H1 (cell line): ENCODE results near the gene BARHL1. TPM values are rescaled to one million over a fixed set of nuclear protein-coding genes. Genes with fewer than 3 reads are reported as not detected.

Experiments
- CHD7 ChIP-seq: fragments of 300-600 bp; sonication (generic); IDR thresholded peaks from 2 replicates; pipeline ENCODE4 v1.7.1; 2012; ENCODE audit warnings: low read length, moderate library complexity, mild to moderate bottlenecking, inconsistent platforms; ENCODE audit not compliant: insufficient replicate concordance
- CTBP2 ChIP-seq: IDR thresholded peaks from 2 replicates; pipeline ENCODE4 v1.7.0; 2011; ENCODE audit warnings: borderline replicate concordance, mild to moderate bottlenecking, moderate library complexity, mixed read lengths, low read length; ENCODE audit not compliant: insufficient read depth, insufficient read length
- E2F6 ChIP-seq: IDR thresholded peaks from 2 replicates; pipeline ENCODE4 v1.6.1; 2012; ENCODE audit warnings: inconsistent platforms
- EP300 ChIP-seq, 2 experiments: IDR thresholded peaks; 1 replicate in 1 of 2; 2 replicates in 1 of 2; pipeline ENCODE4 v1.6.1; 2011 to 2012; ENCODE audit warnings: low read depth in 2 of 2, low read length in 2 of 2, mild to moderate bottlenecking in 2 of 2, borderline replicate concordance in 1 of 2, inconsistent platforms in 1 of 2, moderate library complexity in 1 of 2
- FOSL1 ChIP-seq: IDR thresholded peaks from 2 replicates; pipeline ENCODE4 v1.6.1; 2011; ENCODE audit warnings: mild to moderate bottlenecking, low read depth, low read length, moderate library complexity; ENCODE audit not compliant: insufficient read depth
- GTF2F1 ChIP-seq: IDR thresholded peaks from 2 replicates; pipeline ENCODE4 v1.6.1; 2012; ENCODE audit warnings: low read depth, low read length, improper control_type of control experiment, borderline replicate concordance
- TAF7 ChIP-seq: optimal IDR thresholded peaks from 2 replicates; pipeline ENCODE3; 2011; ENCODE audit warnings: low read depth, mild to moderate bottlenecking, inconsistent platforms, low read length, moderate library complexity, borderline replicate concordance
- TEAD4 ChIP-seq: IDR thresholded peaks from 2 replicates; pipeline ENCODE4 v1.6.1; 2012; ENCODE audit warnings: low read depth, low read length, inconsistent platforms, mixed read lengths
- polyA plus RNA-seq, 7 experiments: library from polyadenylated mRNA; depleted of rRNA in 3 of 7; stranded (reverse) in 5 of 7; unstranded in 2 of 7; fragments of >200 nt in 5 of 7; fragments of 200-250 nt in 2 of 7; gene quantifications; 1 replicate in 5 of 7; 2 replicates in 1 of 7; 4 replicates in 1 of 7; pipeline versions ENCODE4 v1.2.1 to v1.2.3, GENCODE V29; 2011 to 2013; ENCODE audit warnings: missing spikeins in 2 of 7, mixed read lengths in 2 of 7
- total RNA-seq: library from RNA; stranded (reverse); fragmentation: NEBNext Ultra II Directional; extraction: Animal tissue kit (Norgen Biotek cat#: 25700); gene quantifications from 2 replicates; pipeline ENCODE4 v1.2.1, GENCODE V29; 2021

The BARHL1 gene
- total and polyA plus RNA-seq, 2 of the 8 experiments (the other 6 are each of a cell fraction or from before 2014, with no cell fraction given), result not detected

- TF ChIP-seq CHD7 (no peak), FOSL1 (no peak), EP300 (IDR thresholded peaks at IDR 0.05; ENCODE audit: borderline replicate concordance in 1 of 2, low read depth in 2 of 2, low read length in 2 of 2) (no peak), TAF7 (no peak), TEAD4 (no peak), E2F6 (no peak), GTF2F1 (no peak), CTBP2 (no peak)
Observed at GRCh38 chr9:132615774-132616173, 33.4 kb downstream of the BARHL1 start (continued).
